ENCODE data around the gene ASB6.
"Not testable (repeated sequence)": the region's sequence is repeated elsewhere in the genome, so short reads cannot be mapped to it uniquely, and the experiment has no call there.

ASB6 gene

GRCh38 chr9:129640871-129641749, 841 bp downstream of the ASB6 start:
- no peak for DNase-seq

GRCh38 chr9:129640086-129640870, 1.7 kb downstream of the ASB6 start:
- DNase-seq = no peak

GRCh38 chr9:129639756-129640085, 2.2 kb downstream of the ASB6 start:
- no peak for DNase-seq

- no peak for DNase-seq
Observed at GRCh38 chr9:129639034-129639630, 2.8 kb downstream of the ASB6 start.

- DNase-seq = no peak
Observed at GRCh38 chr9:129637673-129638439, 4.1 kb downstream of the ASB6 start.

- DNase-seq = no peak
Observed at GRCh38 chr9:129637102-129637501, 4.8 kb downstream of the ASB6 start.

- not testable (repeated sequence) for DNase-seq
Observed at GRCh38 chr9:129636343-129636742, 5.6 kb downstream of the ASB6 start.

- no peak for DNase-seq
Observed at GRCh38 chr9:129635099-129636065, 6.6 kb downstream of the ASB6 start.

GRCh38 chr9:129633848-129634247, 8.1 kb downstream of the ASB6 start:
- DNase-seq = no peak

GRCh38 chr9:129633207-129633606, 8.7 kb downstream of the ASB6 start:
- DNase-seq = no peak

GRCh38 chr9:129632460-129632859, 9.5 kb downstream of the ASB6 start:
- no peak for DNase-seq

- no peak for DNase-seq
Observed at GRCh38 chr9:129631674-129632129, 10.2 kb downstream of the ASB6 start.

GRCh38 chr9:129630967-129631673, 10.8 kb downstream of the ASB6 start:
- no peak for DNase-seq

GRCh38 chr9:129629251-129629820, 12.6 kb downstream of the ASB6 start:
- DNase-seq = no peak

GRCh38 chr9:129628709-129629108, 13.2 kb downstream of the ASB6 start:
- no peak for DNase-seq

- DNase-seq = no peak
Observed at GRCh38 chr9:129627556-129628440, 14.2 kb downstream of the ASB6 start.

- peak in 3 of 5 experiments; percentile 30 to 60 (median 42) for DNase-seq
Observed at GRCh38 chr9:129626625-129627284, 15.2 kb downstream of the ASB6 start.

GRCh38 chr9:129626079-129626624, 15.8 kb downstream of the ASB6 start, which contains the start of gene NTMT1:
Gene NTMT1, plus strand, starts transcription at chr9:129626163. Its CDS starts 6,541 bp downstream, at chr9:129632704.
- DNase-seq = peak; percentile 83 to 91 (median 87)
